Heart right ventricle (tissue), 16 donors: ENCODE data around the gene PNLIPRP1. TPM values are rescaled to one million over a fixed set of nuclear protein-coding genes. Genes with fewer than 3 reads are reported as not detected.

Experiments used
- ATAC-seq, 8 donors: fragments of 200-7000 bp; cut with Tn5 transposase; one replicate each; pipeline ENCODE4 v1.9.1; 2020; ENCODE audit warnings: mild to moderate bottlenecking in 8 of 8, moderate library complexity in 8 of 8, moderate number of reproducible peaks in 1 of 8
- DNase-seq, 2 donors: peaks; one replicate each; pipeline ENCODE4 v3.0.0-alpha.2; 2020
- H3K27ac ChIP-seq, 10 donors: fragments of 200-600 bp; sonication (generic) in 2 of 10; one replicate each; pipeline versions ENCODE4 v1.5.0 to v1.8.0; 2020 to 2022; ENCODE audit warnings: mild to moderate bottlenecking in 3 of 10
- H3K27me3 ChIP-seq, 7 donors: fragments of 200-600 bp; one replicate each; pipeline ENCODE4 v1.8.0; 2021 to 2022; ENCODE audit warnings: mild to moderate bottlenecking in 2 of 7
- H3K36me3 ChIP-seq, 9 donors: fragments of 200-600 bp; sonication (generic) in 1 of 9; one replicate each; pipeline versions ENCODE4 v1.5.0 to v1.8.0; 2020 to 2022; ENCODE audit warnings: mild to moderate bottlenecking in 2 of 9
- H3K4me1 ChIP-seq, 9 donors: fragments of 200-600 bp; sonication (generic) in 1 of 9; one replicate each; pipeline versions ENCODE4 v1.5.0 to v1.8.0; 2020 to 2022; ENCODE audit warnings: mild to moderate bottlenecking in 4 of 9
- H3K4me3 ChIP-seq, 10 donors: fragments of 200-600 bp; sonication (generic) in 2 of 10; one replicate each; pipeline versions ENCODE4 v1.5.0 to v1.8.0; 2020 to 2022; ENCODE audit warnings: mild to moderate bottlenecking in 7 of 10, moderate library complexity in 2 of 10
- H3K9me3 ChIP-seq, 11 donors: fragments of 200-600 bp in 10 of 11; sonication (generic) in 2 of 11; one replicate each; pipeline versions ENCODE4 v1.5.0 to v1.8.0; 2013 to 2022; ENCODE audit warnings: mild to moderate bottlenecking in 2 of 11, control low read depth in 1 of 11, moderate library complexity in 1 of 11
- WGBS, 2 donors: extraction: QIAGEN DNeasy Blood & Tissue Kit; methylation state at CpG; one replicate each; pipeline ENCODE4 v1.1.7; 2013; ENCODE audit warnings: inconsistent platforms in 1 of 2; 5-methylcytosine and 5-hydroxymethylcytosine counted together
- intact Hi-C, 10 donors: fragments of 100-400 bp; cut with DNase I; formaldehyde crosslinking; loops; one replicate each; pipeline versions ENCODE4 v1.11.1 to v1.14.2; 2022
- polyA plus RNA-seq, 2 donors: library from polyadenylated mRNA; stranded (reverse); fragments of 200-250 nt; gene quantifications; one replicate each; pipeline ENCODE4 v1.2.3, GENCODE V29; 2013
- total RNA-seq, 10 donors: library from RNA; stranded (reverse); fragmentation: NEBNext Ultra II Directional in 3 of 10; extraction: Animal tissue kit (Norgen Biotek cat#: 25700) in 3 of 10; gene quantifications; one replicate each; pipeline versions ENCODE4 v1.2.1 to v1.2.4, GENCODE V29; 2021 to 2023
- TF ChIP-seq, protein P1 (sequence below), 9 donors: fragments of 200-600 bp; sonication (generic) in 2 of 9; IDR thresholded peaks; one replicate each; pipeline versions ENCODE4 v1.5.0 to v1.8.0; 2021 to 2022; ENCODE audit warnings: antibody characterized with exemption in 9 of 9, mild to moderate bottlenecking in 5 of 9, moderate library complexity in 1 of 9
- donor health status: Arrhythmogenic right ventricular cardiomyopathy.
- donor health status: ischemic (EF 13 %, LVEDD 7.1; RV severe dilation, severe dysfunction).
- donor health status: healthy with polysubstance abuse.
- donor health status: DM: no; HTN: yes; CAD: no.
- donor health status: DM: no; HTN: no; CAD: no.
- donor health status: ischemic (EF 25% LVEDD 6.9; RV normal size, moderate dysfunction).
- donor health status: ischemic (EF 25% LVEDD 5.7; RV mildly dilated, moderate dysfunction).
- donor health status: healthy.
- donor health status: DM: yes; HTN: yes; CAD: no.
- donor health status: Ischemic cardiomyopathy.
- donor health status: ischemic (EF 35%, LVEDD 5.7; RV mildly dilated, moderate dysfunction).
- donor health status: nonischemic (EF 11% LVEDD 7.7; RV severe dilation, severe dysfunction).
- donor health status: DM: yes; HTN: yes; CAD: no.
- donor health status: PGD.
- donor health status: ischemic (EF 29% LVEDD 5.4; RV normal size, mild dysfunction).
- donor health status: nonischemic (EF 23%, LVEDD 6.1; RV moderate dilation, normal function).

PNLIPRP1 gene
- total and polyA plus RNA-seq, 12 donors: 0.16 to 1.2 (median 0.64) TPM; not detected in 4

DNA sequence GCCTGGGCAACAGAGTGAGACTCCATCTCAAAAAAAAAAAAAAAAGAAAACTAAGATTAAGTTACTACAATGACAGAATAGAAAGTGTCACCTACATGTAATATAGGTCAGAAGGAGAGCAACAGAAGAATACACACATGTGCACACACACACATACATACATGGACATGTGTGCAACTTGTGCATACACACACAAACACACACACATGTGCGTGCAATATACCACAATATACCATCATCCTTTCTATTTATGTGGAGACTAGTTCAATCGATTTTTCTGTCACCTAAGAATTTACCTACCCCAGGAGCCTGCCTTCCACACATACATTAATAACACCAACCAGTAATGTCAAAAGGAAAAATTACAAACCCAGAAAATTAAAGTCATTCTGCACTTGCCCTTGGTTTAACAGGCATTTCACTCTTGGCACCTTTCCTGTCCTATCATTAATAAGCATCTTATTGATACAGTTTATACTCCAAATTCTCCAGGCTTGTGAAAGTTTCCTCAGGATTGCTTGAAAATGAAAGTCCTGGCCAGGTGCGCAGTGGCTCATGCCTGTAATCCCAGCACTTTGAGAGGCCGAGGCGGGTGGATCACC lies 2.5 kb downstream of the PNLIPRP1 start:
- Histone ChIP-seq H3K36me3 (no peaks in the 10 kb centered on the region), H3K4me3 (no peak overlapping the region), H3K27me3 (peaks cover 0 to 12% (median 4%) of the 10 kb centered on the region in 7 donors), H3K4me1 (no peaks in the 10 kb centered on the region), H3K27ac (no peak overlapping the region), H3K9me3 (peaks cover 0 to 7% (median 0%) of the 10 kb centered on the region in 11 donors)
- DNase-seq (no peak), ATAC-seq (no peak)
- WGBS, 2 donors: 90 to 91% methylated on average over 5 of the region's 5 CpGs
- TF ChIP-seq, protein P1, sequence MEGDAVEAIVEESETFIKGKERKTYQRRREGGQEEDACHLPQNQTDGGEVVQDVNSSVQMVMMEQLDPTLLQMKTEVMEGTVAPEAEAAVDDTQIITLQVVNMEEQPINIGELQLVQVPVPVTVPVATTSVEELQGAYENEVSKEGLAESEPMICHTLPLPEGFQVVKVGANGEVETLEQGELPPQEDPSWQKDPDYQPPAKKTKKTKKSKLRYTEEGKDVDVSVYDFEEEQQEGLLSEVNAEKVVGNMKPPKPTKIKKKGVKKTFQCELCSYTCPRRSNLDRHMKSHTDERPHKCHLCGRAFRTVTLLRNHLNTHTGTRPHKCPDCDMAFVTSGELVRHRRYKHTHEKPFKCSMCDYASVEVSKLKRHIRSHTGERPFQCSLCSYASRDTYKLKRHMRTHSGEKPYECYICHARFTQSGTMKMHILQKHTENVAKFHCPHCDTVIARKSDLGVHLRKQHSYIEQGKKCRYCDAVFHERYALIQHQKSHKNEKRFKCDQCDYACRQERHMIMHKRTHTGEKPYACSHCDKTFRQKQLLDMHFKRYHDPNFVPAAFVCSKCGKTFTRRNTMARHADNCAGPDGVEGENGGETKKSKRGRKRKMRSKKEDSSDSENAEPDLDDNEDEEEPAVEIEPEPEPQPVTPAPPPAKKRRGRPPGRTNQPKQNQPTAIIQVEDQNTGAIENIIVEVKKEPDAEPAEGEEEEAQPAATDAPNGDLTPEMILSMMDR (IDR thresholded peaks at IDR 0.05): no peak
- intact Hi-C loops: no loop called here

DNA sequence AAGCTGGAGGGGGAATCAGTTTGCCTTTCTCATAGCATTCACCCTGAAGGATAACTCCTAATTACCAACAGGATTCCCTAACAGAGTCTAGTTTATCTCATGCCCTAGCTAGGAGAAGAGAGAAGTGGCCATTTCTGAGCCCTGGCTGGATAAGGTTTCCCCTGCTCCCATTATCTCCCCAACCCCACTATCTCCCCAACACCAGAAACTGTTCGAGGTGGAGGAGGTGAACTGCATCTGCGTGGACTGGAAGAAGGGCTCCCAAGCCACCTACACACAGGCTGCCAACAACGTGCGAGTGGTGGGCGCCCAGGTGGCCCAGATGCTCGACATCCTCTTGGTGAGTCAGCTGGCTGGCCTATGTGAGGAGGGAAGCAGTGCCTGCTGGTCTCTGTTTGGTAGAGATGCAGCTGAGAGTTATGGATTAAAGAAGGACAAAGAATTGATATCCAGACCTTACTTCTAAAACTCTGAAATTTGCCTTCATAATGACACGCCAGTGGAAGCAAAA lies 3.8 kb downstream of the PNLIPRP1 start:
- TF ChIP-seq, protein P1 (IDR thresholded peaks at IDR 0.05): no peak
- DNase-seq (no peak), ATAC-seq (no peak)
- Histone ChIP-seq H3K27ac (no peak overlapping the region), H3K4me3 (no peak overlapping the region), H3K9me3 (no peaks in the 10 kb centered on the region), H3K27me3 (peaks cover 0 to 12% (median 4%) of the 10 kb centered on the region in 7 donors), H3K4me1 (no peaks in the 10 kb centered on the region), H3K36me3 (no peaks in the 10 kb centered on the region)
- intact Hi-C loops: no loop called here
- WGBS, 2 donors: 79 to 81% methylated on average over 7 of the region's 7 CpGs

DNA sequence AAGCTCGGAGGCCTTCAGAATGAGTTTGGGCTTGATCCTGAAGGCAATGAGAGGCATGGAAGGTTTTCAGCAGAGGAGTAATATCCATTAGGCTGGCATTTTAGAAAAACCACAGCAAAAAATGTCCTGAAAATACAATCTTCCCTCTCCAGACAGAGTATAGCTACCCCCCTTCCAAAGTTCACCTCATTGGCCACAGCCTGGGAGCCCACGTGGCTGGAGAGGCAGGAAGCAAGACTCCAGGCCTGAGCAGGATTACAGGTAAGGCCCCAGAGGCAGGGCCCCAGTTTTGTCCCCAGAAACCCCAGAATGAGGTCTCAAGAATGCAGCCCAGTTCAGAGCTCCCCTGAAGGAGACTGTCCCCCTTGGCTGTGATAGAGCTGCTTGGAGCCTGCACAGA lies 5.3 kb downstream of the PNLIPRP1 start:
- WGBS, 2 donors: 73 to 83% methylated on average over 2 of the region's 2 CpGs
- no peak for DNase-seq

DNA sequence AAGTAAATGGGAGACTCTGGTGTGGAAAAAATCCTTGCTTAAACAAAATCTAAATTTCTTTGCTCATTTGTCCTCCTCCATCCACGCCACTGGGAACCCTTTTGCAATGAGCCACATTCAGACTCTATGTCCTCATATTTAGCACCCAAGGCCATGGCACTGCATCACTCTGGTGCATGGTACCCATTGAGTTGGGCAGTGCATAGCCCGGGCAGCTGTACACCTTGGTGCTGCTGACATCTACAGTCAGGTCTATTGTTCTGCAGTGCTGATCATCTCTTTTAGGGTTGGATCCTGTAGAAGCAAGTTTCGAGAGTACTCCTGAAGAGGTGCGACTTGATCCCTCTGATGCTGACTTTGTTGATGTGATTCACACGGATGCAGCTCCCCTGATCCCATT lies 6.8 kb downstream of the PNLIPRP1 start:
- DNase-seq (no peak), ATAC-seq (no peak)
- intact Hi-C loops: no loop called here
- TF ChIP-seq, protein P1 (IDR thresholded peaks at IDR 0.05): no peak
- H3K27me3 ChIP-seq: peaks cover 0 to 12% (median 4%) of the 10 kb centered on the region in 7 donors
- H3K4me1 ChIP-seq: no peaks in the 10 kb centered on the region
- no peak overlapping the region for H3K4me3 ChIP-seq
- H3K9me3 ChIP-seq: no peaks in the 10 kb centered on the region
- H3K27ac ChIP-seq: no peak overlapping the region
- WGBS, 2 donors: 83% methylated on average over 5 of the region's 5 CpGs
- no peaks in the 10 kb centered on the region for H3K36me3 ChIP-seq

More for the DNA sequence above, 5.3 kb downstream of the PNLIPRP1 start:
- Histone ChIP-seq H3K4me1 (no peaks in the 10 kb centered on the region), H3K36me3 (no peaks in the 10 kb centered on the region), H3K27me3 (peaks cover 0 to 12% (median 4%) of the 10 kb centered on the region in 7 donors), H3K9me3 (no peaks in the 10 kb centered on the region), H3K4me3 (no peak overlapping the region), H3K27ac (no peak overlapping the region)
- intact Hi-C loops: no loop called here
- TF ChIP-seq, protein P1 (IDR thresholded peaks at IDR 0.05): no peak
- ATAC-seq: no peak
